GM12878 (cell line): ENCODE data around the gene CELSR1. TPM values are rescaled to one million over a fixed set of nuclear protein-coding genes. Genes with fewer than 3 reads are reported as not detected.

Source experiments
- ATAC-seq: fragments of 200-7000 bp; cut with Tn5 transposase; 3 replicates; pipeline ENCODE4 v1.9.1; 2020; ENCODE audit warnings: mild to moderate bottlenecking, moderate library complexity
- BruUV-seq: library from RNA; stranded (reverse); fragments of 400-500 nt; replicated peaks from 2 replicates; lab custom pipeline; 2021; lab: Mats Ljungman, UMichigan
- CTCF ChIA-PET: fragments of 300-600 bp; sonication (Branson Sonifier 250); formaldehyde crosslinking; extraction: SDS; loops from one replicate; lab custom pipeline; 2021; ENCODE audit warnings: inconsistent platforms; lab: Yijun Ruan, JAX
- POLR2A ChIA-PET: fragments of 350-600 bp; formaldehyde crosslinking; extraction: SDS; loops from one replicate; lab custom pipeline; 2021; ENCODE audit warnings: inconsistent platforms; lab: Charles Lee
- RAD21 ChIA-PET: fragments of 300-600 bp; sonication (Branson Sonifier 250); formaldehyde crosslinking; loops from one replicate; lab custom pipeline; 2023; ENCODE audit warnings: antibody characterized with exemption; ENCODE audit not compliant: unreplicated experiment; lab: Charles Lee
- SMC1A ChIA-PET: fragments of 300-600 bp; sonication (Branson Sonifier 250); formaldehyde crosslinking; loops from one replicate; lab custom pipeline; 2023; ENCODE audit not compliant: unreplicated experiment, uncharacterized antibody; lab: Charles Lee
- DNase-seq: peaks from one replicate; pipeline ENCODE4 v3.0.0-alpha.2; 2011; ENCODE audit warnings: low read depth, low spot score
- FAIRE-seq: peaks from 3 replicates; lab custom pipeline; 2011; peaks lifted over from hg19 to GRCh38; lab: Jason Lieb, UNC
- H2AFZ ChIP-seq: 2 replicates; pipeline ENCODE4 v1.6.0; 2011; ENCODE audit warnings: low read depth, low read length, control low read depth; ENCODE audit not compliant: control insufficient read depth
- H3K27ac ChIP-seq: 2 replicates; pipeline ENCODE4 v1.5.1; 2011; ENCODE audit warnings: control low read depth; ENCODE audit not compliant: control insufficient read depth, insufficient read depth
- H3K27me3 ChIP-seq, 2 experiments: replicated peaks in 1 of 2; 2 replicates each; pipeline versions ENCODE4 v1.6.0 to v1.6.1; 2011; ENCODE audit warnings: low read length in 1 of 2; ENCODE audit not compliant: control insufficient read depth in 2 of 2, insufficient read depth in 2 of 2
- H3K36me3 ChIP-seq, 2 experiments: 2 replicates each; pipeline ENCODE4 v1.5.1; 2011; ENCODE audit warnings: low read length in 1 of 2; ENCODE audit not compliant: control insufficient read depth in 2 of 2, insufficient read depth in 2 of 2
- H3K4me1 ChIP-seq: 2 replicates; pipeline ENCODE4 v1.6.1; 2011; ENCODE audit warnings: mild to moderate bottlenecking, low read length, moderate library complexity, mixed read lengths; ENCODE audit not compliant: control insufficient read depth, insufficient read depth
- H3K4me2 ChIP-seq: 2 replicates; pipeline ENCODE4 v1.6.0; 2011; ENCODE audit warnings: control low read depth; ENCODE audit not compliant: control insufficient read depth, insufficient read depth
- H3K4me3 ChIP-seq: fragments of 200-600 bp; sonication (generic); 2 replicates; pipeline ENCODE4 v1.5.1; 2016
- H3K79me2 ChIP-seq: 2 replicates; pipeline ENCODE4 v1.6.0; 2011; ENCODE audit warnings: low read length; ENCODE audit not compliant: control insufficient read depth, insufficient read depth
- H3K9ac ChIP-seq: 2 replicates; pipeline ENCODE4 v1.8.0; 2011; ENCODE audit warnings: low read length, control low read depth, mixed read lengths; ENCODE audit not compliant: control insufficient read depth, insufficient read depth
- H3K9me3 ChIP-seq: replicated peaks from 3 replicates; pipeline ENCODE4 v1.5.1; 2011; ENCODE audit warnings: mild to moderate bottlenecking, low read length; ENCODE audit not compliant: control insufficient read depth, insufficient read depth
- H4K20me1 ChIP-seq: 2 replicates; pipeline ENCODE4 v1.6.0; 2011; ENCODE audit not compliant: control insufficient read depth, insufficient read depth
- ETV6 ChIP-seq, 2 experiments: fragments of 450-650 bp in 1 of 2; IDR thresholded peaks in 1 of 2; conservative IDR thresholded peaks in 1 of 2; 2 replicates each; pipeline ENCODE4 v1.6.1; 2014; ENCODE audit warnings: antibody characterized with exemption in 1 of 2, borderline replicate concordance in 1 of 2, low read depth in 1 of 2, mild to moderate bottlenecking in 1 of 2, moderate library complexity in 1 of 2
- GABPA ChIP-seq: IDR thresholded peaks from 2 replicates; pipeline ENCODE4 v1.6.1; 2014; ENCODE audit warnings: antibody characterized with exemption, low read depth, mild to moderate bottlenecking, inconsistent platforms
- RAD21 ChIP-seq: IDR thresholded peaks from 2 replicates; pipeline ENCODE4 v1.6.1; 2011; ENCODE audit warnings: mild to moderate bottlenecking, low read depth, low read length, moderate library complexity; ENCODE audit not compliant: insufficient read depth
- SIN3A ChIP-seq: IDR thresholded peaks from 2 replicates; pipeline ENCODE4 v1.6.1; 2012; ENCODE audit warnings: low read depth, low read length, improper control_type of control experiment
- SMC3 ChIP-seq: IDR thresholded peaks from 2 replicates; pipeline ENCODE4 v1.6.1; 2011; ENCODE audit warnings: low read length, improper control_type of control experiment, borderline replicate concordance
- SRF ChIP-seq, 2 experiments: IDR thresholded peaks; 2 replicates each; pipeline ENCODE4 v1.6.1; 2011; ENCODE audit warnings: low read depth in 2 of 2, low read length in 2 of 2, mild to moderate bottlenecking in 1 of 2, moderate library complexity in 1 of 2
- ZBED1 ChIP-seq: IDR thresholded peaks from 2 replicates; pipeline ENCODE4 v1.6.1; 2016; ENCODE audit warnings: borderline replicate concordance
- ZNF217 ChIP-seq: fragments of 450-650 bp; IDR thresholded peaks from 2 replicates; pipeline ENCODE4 v1.6.1; 2017; ENCODE audit warnings: antibody characterized with exemption, mild to moderate bottlenecking
- ZNF274 ChIP-seq: IDR thresholded peaks from one replicate; pipeline ENCODE4 v1.8.0; 2011; ENCODE audit not compliant: insufficient read length, insufficient read depth
- ZZZ3 ChIP-seq: IDR thresholded peaks from 2 replicates; pipeline ENCODE4 v1.6.1; 2011; ENCODE audit warnings: low read depth; ENCODE audit not compliant: control insufficient read depth, insufficient read length
- WGBS: methylation state at CpG from one replicate; pipeline ENCODE4 v1.1.6; 2016; ENCODE audit warnings: low lambda C conversion rate; ENCODE audit not compliant: insufficient replicate concordance, insufficient coverage; ENCODE audit errors: missing lambda C conversion rate; 5-methylcytosine and 5-hydroxymethylcytosine counted together
- in situ Hi-C: fragments of 300-500 bp; cut with MboI; formaldehyde crosslinking; loops from 9 replicates; pipeline ENCODE4 v1.14.3; 2018; ENCODE audit warnings: mixed read lengths
- intact Hi-C: fragments of 100-400 bp; cut with micrococcal nuclease; formaldehyde crosslinking; loops from one replicate; pipeline ENCODE4 v1.14.2; 2022; ENCODE audit not compliant: unreplicated experiment
- polyA plus RNA-seq, 11 experiments: library from polyadenylated mRNA; depleted of rRNA in 4 of 11; unstranded in 6 of 11; stranded (reverse) in 5 of 11; fragments of >200 nt; fragmentation: Nextera tagmentation in 4 of 11; fragmentation: Illumina TruSeq in 1 of 11; extraction: Ambion mirVana in 4 of 11; extraction: Trizol in 1 of 11; gene quantifications; 1 replicate in 1 of 11; 2 replicates in 10 of 11; pipeline versions ENCODE4 v1.2.1 to v1.2.3, GENCODE V29; 2011 to 2016; ENCODE audit warnings: inconsistent platforms in 2 of 11, missing spikeins in 2 of 11, low read depth in 1 of 11
- total RNA-seq, 4 experiments: library from RNA; depleted of rRNA in 3 of 4; stranded (reverse); fragments of >200 nt in 3 of 4; fragmentation: Illumina TruSeq in 1 of 4; extraction: Trizol in 1 of 4; gene quantifications; 2 replicates each; pipeline versions ENCODE4 v1.2.1 to v1.2.3, GENCODE V29; 2013 to 2021
- TF ChIP-seq, protein P1 (sequence below): IDR thresholded peaks from 2 replicates; pipeline ENCODE4 v1.6.1; 2012; ENCODE audit warnings: low read depth, low read length, improper control_type of control experiment
- TF ChIP-seq, protein P2 (sequence below): IDR thresholded peaks from 2 replicates; pipeline ENCODE4 v1.6.1; 2012; ENCODE audit warnings: low read depth, low read length, improper control_type of control experiment
- TF ChIP-seq, protein P3 (sequence below): fragments of 450-650 bp; IDR thresholded peaks from 2 replicates; pipeline ENCODE4 v1.6.1; 2016; ENCODE audit warnings: mild to moderate bottlenecking
- TF ChIP-seq, protein P4 (sequence below): fragments of 450-650 bp; IDR thresholded peaks from 2 replicates; pipeline ENCODE4 v1.6.1; 2017; ENCODE audit warnings: antibody characterized with exemption, mild to moderate bottlenecking, moderate library complexity
- TF ChIP-seq, protein P5 (sequence below): fragments of 450-650 bp; formaldehyde crosslinking; IDR thresholded peaks from 2 replicates; pipeline ENCODE4 v1.4.0; 2022; ENCODE audit warnings: mild to moderate bottlenecking, moderate library complexity

CELSR1 gene
- total and polyA plus RNA-seq, 10 of the 15 experiments (the other 5 are each of a cell fraction or from before 2014, with no cell fraction given): 0.05 to 1.7 (median 0.35) TPM; not detected in 2

DNA sequence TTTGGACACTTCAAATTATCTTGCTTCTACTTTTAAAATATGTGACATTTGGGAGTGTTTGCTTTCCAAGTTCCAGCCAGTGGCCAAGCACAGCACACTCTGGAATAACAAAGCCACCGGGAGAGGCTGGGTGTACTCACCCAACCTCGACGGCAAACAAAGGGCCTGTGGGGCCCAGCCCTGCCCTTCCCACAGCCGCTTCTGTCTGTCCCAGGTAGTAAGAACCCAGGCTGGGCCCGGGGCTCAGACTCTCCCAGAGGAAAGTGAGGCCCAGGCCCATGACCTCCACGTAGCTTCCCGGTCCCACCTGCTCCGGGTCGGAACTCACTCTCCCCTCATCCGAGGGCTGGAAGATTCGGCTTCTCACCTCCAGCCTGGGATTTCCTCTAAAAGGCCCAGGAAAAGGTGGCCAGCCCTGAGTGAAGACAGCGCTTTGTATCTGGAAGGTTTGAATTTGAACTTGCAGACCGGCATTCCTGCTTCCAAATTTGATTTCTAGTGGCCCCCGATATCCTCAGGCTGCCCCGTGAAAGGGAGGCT, 93.5 kb downstream of the CELSR1 start:
- RAD21 ChIA-PET: no interaction called here
- H3K27ac ChIP-seq: no peak overlapping the region
- no peak overlapping the region for H3K4me3 ChIP-seq
- POLR2A ChIA-PET: no interaction called here
- no peaks in the 10 kb centered on the region for H4K20me1 ChIP-seq
- SMC1A ChIA-PET: interaction anchor here (1.2 kb wide), 1 partner anchor 76 kb away, joined by 4 read pairs; no protein-coding TSS in a partner anchor
- H3K27me3 ChIP-seq: no peaks in the 10 kb centered on the region; a peak in 1 of 4 replicates
- no peaks in the 10 kb centered on the region for H3K9me3 ChIP-seq
- CTCF ChIA-PET: no interaction called here
- no peak overlapping the region for H2AFZ ChIP-seq
- 46% methylated on average over 15 of the region's 15 CpGs for WGBS
- no peaks in the 10 kb centered on the region for H3K4me1 ChIP-seq
- H3K9ac ChIP-seq: no peak overlapping the region
- DNase-seq: no peak
- ATAC-seq: no peak
- FAIRE-seq: no peak
- no TSS peak for BruUV-seq
- H3K4me2 ChIP-seq: no peak overlapping the region
- intact Hi-C loops: no loop called here
- H3K36me3 ChIP-seq: no peaks in the 10 kb centered on the region
- no peaks in the 10 kb centered on the region for H3K79me2 ChIP-seq
- in situ Hi-C loops: no loop called here
- no peak for TF ChIP-seq ETV6 (conservative IDR thresholded peaks at IDR 0.05 in 1 of 2, IDR thresholded peaks at IDR 0.05 in 1 of 2; ENCODE audit: borderline replicate concordance in 1 of 2, low read depth in 1 of 2)
- no peak for TF ChIP-seq ZNF274
- TF ChIP-seq, protein P1, sequence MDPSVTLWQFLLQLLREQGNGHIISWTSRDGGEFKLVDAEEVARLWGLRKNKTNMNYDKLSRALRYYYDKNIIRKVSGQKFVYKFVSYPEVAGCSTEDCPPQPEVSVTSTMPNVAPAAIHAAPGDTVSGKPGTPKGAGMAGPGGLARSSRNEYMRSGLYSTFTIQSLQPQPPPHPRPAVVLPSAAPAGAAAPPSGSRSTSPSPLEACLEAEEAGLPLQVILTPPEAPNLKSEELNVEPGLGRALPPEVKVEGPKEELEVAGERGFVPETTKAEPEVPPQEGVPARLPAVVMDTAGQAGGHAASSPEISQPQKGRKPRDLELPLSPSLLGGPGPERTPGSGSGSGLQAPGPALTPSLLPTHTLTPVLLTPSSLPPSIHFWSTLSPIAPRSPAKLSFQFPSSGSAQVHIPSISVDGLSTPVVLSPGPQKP: no peak
- TF ChIP-seq, protein P2, sequence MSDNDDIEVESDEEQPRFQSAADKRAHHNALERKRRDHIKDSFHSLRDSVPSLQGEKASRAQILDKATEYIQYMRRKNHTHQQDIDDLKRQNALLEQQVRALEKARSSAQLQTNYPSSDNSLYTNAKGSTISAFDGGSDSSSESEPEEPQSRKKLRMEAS: no peak
- TF ChIP-seq, protein P3, sequence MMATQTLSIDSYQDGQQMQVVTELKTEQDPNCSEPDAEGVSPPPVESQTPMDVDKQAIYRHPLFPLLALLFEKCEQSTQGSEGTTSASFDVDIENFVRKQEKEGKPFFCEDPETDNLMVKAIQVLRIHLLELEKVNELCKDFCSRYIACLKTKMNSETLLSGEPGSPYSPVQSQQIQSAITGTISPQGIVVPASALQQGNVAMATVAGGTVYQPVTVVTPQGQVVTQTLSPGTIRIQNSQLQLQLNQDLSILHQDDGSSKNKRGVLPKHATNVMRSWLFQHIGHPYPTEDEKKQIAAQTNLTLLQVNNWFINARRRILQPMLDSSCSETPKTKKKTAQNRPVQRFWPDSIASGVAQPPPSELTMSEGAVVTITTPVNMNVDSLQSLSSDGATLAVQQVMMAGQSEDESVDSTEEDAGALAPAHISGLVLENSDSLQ: no peak
- no peak for TF ChIP-seq ZBED1
- TF ChIP-seq SMC3: no peak
- TF ChIP-seq RAD21: no peak
- TF ChIP-seq ZNF217: no peak
- no peak for TF ChIP-seq SRF (IDR thresholded peaks at IDR 0.05; ENCODE audit: low read depth in 2 of 2, low read length in 2 of 2)
- TF ChIP-seq, protein P4, sequence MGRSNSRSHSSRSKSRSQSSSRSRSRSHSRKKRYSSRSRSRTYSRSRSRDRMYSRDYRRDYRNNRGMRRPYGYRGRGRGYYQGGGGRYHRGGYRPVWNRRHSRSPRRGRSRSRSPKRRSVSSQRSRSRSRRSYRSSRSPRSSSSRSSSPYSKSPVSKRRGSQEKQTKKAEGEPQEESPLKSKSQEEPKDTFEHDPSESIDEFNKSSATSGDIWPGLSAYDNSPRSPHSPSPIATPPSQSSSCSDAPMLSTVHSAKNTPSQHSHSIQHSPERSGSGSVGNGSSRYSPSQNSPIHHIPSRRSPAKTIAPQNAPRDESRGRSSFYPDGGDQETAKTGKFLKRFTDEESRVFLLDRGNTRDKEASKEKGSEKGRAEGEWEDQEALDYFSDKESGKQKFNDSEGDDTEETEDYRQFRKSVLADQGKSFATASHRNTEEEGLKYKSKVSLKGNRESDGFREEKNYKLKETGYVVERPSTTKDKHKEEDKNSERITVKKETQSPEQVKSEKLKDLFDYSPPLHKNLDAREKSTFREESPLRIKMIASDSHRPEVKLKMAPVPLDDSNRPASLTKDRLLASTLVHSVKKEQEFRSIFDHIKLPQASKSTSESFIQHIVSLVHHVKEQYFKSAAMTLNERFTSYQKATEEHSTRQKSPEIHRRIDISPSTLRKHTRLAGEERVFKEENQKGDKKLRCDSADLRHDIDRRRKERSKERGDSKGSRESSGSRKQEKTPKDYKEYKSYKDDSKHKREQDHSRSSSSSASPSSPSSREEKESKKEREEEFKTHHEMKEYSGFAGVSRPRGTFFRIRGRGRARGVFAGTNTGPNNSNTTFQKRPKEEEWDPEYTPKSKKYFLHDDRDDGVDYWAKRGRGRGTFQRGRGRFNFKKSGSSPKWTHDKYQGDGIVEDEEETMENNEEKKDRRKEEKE: no peak
- no peak for TF ChIP-seq GABPA
- TF ChIP-seq, protein P5, sequence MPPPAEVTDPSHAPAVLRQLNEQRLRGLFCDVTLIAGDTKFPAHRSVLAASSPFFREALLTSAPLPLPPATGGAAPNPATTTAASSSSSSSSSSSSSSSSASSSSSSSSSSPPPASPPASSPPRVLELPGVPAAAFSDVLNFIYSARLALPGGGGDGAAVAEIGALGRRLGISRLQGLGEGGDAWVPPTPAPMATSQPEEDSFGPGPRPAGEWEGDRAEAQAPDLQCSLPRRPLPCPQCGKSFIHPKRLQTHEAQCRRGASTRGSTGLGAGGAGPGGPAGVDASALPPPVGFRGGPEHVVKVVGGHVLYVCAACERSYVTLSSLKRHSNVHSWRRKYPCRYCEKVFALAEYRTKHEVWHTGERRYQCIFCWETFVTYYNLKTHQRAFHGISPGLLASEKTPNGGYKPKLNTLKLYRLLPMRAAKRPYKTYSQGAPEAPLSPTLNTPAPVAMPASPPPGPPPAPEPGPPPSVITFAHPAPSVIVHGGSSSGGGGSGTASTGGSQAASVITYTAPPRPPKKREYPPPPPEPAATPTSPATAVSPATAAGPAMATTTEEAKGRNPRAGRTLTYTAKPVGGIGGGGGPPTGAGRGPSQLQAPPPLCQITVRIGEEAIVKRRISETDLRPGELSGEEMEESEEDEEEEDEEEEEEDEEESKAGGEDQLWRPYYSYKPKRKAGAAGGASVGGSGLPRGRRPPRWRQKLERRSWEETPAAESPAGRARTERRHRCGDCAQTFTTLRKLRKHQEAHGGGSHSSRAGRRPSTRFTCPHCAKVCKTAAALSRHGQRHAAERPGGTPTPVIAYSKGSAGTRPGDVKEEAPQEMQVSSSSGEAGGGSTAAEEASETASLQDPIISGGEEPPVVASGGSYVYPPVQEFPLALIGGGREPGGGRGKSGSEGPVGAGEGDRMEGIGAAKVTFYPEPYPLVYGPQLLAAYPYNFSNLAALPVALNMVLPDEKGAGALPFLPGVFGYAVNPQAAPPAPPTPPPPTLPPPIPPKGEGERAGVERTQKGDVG: no peak
- no peak for TF ChIP-seq SIN3A
- no peak for TF ChIP-seq ZZZ3
